GM13977 (cell line): Measurements from ENCODE around the gene SPDYE5.

Experiments
- DNase-seq: peaks from one replicate; pipeline ENCODE4 v3.0.0; 2012; ENCODE audit warnings: low spot score
- CTCF ChIP-seq: IDR thresholded peaks from 2 replicates; pipeline ENCODE4 v1.5.1; 2012; ENCODE audit warnings: mild to moderate bottlenecking, control low read depth; ENCODE audit not compliant: insufficient read depth; ENCODE audit errors: extremely low read depth, missing control alignments
- in situ Hi-C: fragments of 300-500 bp; cut with MboI; formaldehyde crosslinking; loops from one replicate; pipeline ENCODE4 v1.12.0; 2022; ENCODE audit warnings: low sequenced_read_pairs, low pct_unique_long_range_greater_than_20kb, mixed read lengths, inconsistent platforms; ENCODE audit not compliant: unreplicated experiment

The SPDYE5 gene

GRCh38 chr7:75537731-75538130 lies 45.6 kb downstream of the SPDYE5 start:
- DNase-seq, result no peak
- no peak for TF ChIP-seq CTCF
- in situ Hi-C loops, result loop anchor here (25.0 kb wide), 1 partner anchor 475 kb away; the partner anchor contains the start of gene RCC1L

- in situ Hi-C loops, result loop anchor here (25.0 kb wide), 1 partner anchor 484 kb away; the partner anchor contains the start of gene RCC1L
- DNase-seq, result no peak
These were observed 54.3 kb downstream of the SPDYE5 start for GRCh38 chr7:75546237-75547015.

More at GRCh38 chr7:75546237-75547015, 54.3 kb downstream of the SPDYE5 start:
- TF ChIP-seq CTCF, result no peak
